GM19452 (cell line): ENCODE measurements around the gene GPC3.
"Not testable (repeated sequence)": the region's sequence is repeated elsewhere in the genome, so short reads cannot be mapped to it uniquely, and the experiment has no call there.

Source experiments
- ATAC-seq: cut with Tn5 transposase; IDR thresholded peaks from one replicate; pipeline ENCODE4 v1.9.1; 2021; ENCODE audit not compliant: unreplicated experiment

The GPC3 gene

DNA sequence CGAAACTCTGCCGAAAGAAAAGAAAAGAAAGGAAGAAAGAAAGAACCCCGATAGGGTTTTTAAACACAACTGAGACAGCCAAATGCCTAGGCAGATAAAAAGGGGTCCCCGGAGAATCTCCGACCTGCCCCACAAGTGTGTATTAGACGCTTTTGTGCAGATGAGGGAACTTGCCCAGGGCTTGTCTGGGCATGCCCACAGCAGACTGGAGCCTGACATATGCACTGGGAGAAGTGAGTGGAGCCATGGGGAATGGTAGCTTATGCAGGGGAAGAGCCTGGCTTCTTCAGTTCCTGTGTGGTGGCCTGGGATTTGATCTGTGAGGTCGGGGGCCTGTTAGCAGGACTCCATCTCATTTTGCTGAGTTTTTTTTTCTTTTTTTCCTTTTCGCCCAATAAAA, 199.0 kb downstream of the GPC3 start:
- ATAC-seq = no peak

DNA sequence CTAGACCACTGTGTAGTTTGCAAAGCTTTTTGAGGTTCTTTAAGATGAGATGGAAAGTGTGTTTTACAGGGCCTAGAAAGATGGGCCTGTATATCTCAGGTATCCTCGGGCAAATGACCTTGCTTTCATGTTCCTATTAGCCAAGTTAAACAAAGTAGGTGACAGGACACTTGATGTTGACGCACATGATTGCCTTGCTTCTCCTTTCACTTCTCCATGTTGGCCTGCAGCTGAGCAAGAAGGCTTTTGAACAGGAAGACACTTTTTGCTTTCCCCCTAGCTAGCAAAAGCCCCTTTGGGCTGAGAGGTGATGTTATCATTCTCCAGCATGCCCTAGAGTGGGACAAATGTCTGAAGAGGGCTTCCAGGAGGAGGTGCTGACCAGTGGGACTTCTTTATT, 202.1 kb downstream of the GPC3 start:
- ATAC-seq = peak; percentile 67

DNA sequence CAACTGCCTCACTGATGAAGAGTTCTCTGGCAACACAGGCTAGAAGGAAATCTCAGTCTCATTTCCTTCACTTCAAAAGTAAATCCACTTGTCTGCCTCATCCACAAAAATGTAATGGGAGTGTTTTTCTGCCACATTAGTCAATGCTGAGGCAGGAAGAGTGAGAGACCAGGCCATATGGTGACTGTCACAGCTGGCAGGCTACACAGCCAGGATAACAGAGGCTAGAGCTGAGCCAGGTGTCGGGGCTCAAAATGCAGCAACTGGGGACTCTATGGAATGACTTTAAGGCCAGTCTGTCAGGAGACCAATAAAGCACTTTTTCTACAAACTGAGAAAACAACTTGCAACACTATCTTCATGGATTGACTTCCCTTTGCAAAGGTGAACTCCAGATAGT, 204.2 kb downstream of the GPC3 start:
- ATAC-seq = no peak

DNA sequence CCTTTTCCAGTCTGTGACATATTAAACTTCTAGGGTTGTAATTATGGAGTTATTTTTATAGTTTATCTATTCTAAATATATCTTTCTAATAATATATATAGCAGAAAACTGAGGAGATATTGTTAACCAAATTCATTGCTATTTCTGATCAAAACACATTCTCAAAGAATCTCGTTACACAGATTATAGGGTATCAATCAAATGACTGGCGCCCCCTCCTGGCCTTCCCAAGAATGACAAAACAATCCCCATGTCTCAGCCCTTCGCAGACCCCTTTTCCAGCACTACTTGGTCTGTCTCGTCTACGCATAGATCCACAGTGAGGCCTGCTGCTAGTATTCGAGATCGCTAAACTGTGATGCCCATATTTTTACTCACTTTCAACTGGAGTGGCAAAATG, 209.3 kb downstream of the GPC3 start:
- ATAC-seq = no peak

GRCh38 chrX:133774807-133775206, 210.6 kb downstream of the GPC3 start:
- no peak for ATAC-seq

DNA sequence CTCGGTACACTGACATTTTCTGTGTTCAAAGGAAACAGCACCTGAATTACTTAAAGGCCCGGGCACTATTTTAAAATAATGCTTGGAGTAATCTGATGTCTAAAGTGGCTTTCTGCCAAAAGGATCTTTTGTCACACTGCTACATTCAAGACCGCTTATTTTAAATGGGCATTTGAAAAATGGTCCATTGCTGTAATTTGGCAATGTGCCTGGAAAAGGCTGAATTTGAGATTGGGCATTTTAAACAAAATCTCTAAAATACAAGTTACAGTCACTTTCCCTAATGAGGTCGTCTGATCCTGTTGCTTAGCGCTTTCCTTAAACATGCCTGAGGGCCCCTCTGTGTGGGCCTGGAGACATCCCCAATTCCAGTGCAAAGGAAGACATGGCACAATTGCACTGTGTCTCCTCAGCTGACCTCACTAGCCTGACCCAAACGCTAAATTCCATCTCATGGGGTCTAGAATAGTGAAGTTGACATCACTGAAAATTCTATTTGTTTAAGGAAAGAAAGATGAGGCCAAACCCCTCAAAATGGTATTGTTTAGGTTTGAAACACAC, 214.2 kb downstream of the GPC3 start:
- no peak for ATAC-seq

- ATAC-seq = not testable (repeated sequence)
These were observed 222.3 kb downstream of the GPC3 start for GRCh38 chrX:133762976-133763548.

GRCh38 chrX:133754657-133755056, 230.7 kb downstream of the GPC3 start:
- ATAC-seq = no peak

DNA sequence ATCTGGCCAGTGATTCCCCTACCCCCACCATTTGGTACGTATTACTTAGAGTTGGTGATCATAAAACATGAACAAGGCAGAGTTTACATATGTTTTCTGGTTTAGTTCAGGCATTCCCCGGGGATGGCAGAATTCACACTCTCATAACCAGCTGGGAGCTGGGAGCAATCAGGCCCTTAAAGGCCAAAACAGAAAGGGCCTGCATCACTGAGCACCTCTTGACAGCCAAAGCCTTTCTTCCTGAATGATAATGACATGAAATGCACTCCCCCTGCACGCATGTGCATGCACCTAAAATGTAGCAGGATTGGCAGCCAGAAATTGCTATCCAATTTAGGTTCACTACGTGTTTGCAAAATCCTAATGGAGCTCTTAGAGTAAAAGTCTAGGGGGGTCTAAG, 235.4 kb downstream of the GPC3 start:
- ATAC-seq = no peak

GRCh38 chrX:133749370-133749769, 236.0 kb downstream of the GPC3 start:
- ATAC-seq = no peak

DNA sequence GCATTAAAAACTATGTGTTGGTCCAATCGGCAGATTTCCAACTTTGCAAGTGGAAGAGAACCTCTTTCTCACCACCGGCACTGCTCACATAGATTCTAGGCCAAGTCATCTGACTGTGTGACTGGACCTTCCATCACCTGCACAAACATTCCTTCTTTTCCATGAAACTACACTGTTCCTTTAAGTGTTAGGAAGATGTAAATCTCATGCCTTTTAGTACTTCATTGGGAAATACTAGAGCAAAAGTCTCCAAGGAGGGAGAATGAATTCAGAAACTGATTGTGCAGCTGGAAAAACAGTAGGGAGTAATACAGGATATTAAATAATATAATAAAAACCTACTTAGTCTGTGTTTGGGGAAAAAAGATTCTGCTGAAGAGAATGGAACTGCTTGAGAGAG, 238.2 kb downstream of the GPC3 start:
- no peak for ATAC-seq

- no peak for ATAC-seq
These were observed 238.8 kb downstream of the GPC3 start for GRCh38 chrX:133746593-133746992.

DNA sequence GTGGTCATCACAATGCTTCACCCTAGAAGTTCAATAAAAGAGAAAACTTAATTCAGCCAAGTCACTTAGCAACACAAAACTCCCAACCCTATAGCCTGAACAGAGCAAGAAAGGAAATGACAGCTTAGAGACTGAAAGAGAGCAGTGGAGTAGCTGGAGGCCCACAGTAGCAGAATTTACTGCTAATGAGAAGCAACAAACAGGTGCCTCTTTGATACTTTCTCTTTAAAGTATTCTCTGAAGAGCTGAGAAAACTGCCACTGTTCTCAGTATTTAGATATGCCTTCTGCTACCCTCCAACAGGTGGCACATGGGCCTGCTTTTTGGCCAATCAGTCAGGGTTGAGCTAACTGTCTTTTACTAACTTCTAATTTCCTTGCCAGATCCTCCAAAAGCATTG, 240.0 kb downstream of the GPC3 start:
- peak; percentile 71 for ATAC-seq

GRCh38 chrX:133742602-133743305, 242.6 kb downstream of the GPC3 start:
- ATAC-seq = no peak

- ATAC-seq = no peak
These were observed 244.1 kb downstream of the GPC3 start for GRCh38 chrX:133741303-133741702.

DNA sequence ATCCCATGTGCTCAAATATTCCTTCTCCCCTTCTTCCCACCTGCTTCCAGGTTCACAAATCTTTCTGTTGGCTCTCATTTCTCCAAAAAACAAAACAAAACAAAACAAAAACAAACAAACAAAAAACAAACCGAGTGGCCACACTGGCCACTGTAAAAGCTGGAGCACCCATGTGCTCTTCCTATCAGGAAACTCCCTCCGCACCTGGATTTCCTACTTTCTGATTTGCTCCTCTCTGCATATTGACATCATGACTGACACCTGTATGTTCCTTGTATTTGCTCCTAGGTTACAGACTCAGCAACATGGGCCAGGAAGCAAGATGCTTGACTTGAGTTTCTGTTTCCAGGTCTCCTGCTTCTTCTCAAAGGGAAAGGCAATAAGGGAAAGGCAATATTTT, 258.8 kb downstream of the GPC3 start:
- no peak for ATAC-seq

GRCh38 chrX:133726211-133726630, 259.2 kb downstream of the GPC3 start:
- ATAC-seq = no peak

DNA sequence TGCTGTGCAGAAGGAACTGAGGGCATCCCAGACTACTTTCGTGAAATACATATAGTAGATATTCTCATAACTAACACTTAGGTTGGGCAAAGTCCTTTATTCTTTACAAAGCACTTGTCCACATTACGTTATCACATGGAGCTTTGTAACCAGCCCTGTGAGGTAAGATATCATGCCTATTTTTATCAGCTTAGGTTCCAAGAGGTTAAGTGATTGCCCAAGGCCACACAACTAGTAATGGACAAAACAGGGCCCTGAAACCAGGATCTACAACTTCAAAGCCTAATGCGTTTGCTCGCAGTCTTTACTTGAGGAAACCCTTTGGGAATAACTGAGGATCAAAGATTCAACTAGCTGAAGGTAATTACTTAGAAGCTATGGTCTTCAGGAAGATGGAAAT, 261.5 kb downstream of the GPC3 start:
- no peak for ATAC-seq

DNA sequence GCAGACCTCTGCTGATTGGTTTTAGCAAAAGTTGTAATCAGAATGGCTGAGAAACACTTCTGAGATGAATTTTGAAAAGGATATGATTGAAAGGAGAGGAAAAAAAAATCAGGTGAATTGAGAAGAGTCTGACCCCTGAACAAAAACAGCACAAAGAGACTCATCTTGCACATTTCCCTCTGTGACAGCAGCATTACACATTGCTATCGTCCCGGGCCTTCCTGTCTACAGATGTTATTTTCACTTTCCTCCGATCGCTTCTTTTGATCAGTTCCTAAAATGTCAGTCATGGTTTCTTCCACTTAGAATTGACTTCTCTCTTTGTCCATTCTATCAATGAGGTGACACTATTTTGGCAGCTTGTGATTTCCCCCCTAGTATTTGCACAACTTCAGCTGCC, 262.6 kb downstream of the GPC3 start:
- no peak for ATAC-seq

DNA sequence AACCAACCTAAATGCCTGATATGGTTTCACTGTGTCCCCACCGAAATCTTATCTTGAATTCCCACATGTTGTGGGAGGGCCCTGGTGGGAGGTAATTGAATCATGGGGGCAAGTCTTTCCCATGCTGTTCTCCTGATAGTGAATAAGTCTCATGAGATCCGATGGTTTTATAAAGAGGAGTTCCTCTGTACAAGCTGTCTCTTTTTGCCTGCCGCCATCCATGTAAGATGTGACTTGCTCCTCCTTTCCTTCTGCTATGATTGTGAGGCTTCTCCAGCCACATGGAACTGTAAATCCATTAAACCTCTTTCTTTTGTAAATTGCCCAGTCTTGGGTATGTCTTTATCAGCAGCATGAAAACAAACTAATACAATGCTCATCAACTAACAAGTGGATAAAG, 265.1 kb downstream of the GPC3 start:
- not testable (repeated sequence) for ATAC-seq

- no peak for ATAC-seq
These were observed 269.7 kb downstream of the GPC3 start for GRCh38 chrX:133715715-133716114.

- no peak for ATAC-seq
These were observed 275.9 kb downstream of the GPC3 start for GRCh38 chrX:133709501-133709900.

DNA sequence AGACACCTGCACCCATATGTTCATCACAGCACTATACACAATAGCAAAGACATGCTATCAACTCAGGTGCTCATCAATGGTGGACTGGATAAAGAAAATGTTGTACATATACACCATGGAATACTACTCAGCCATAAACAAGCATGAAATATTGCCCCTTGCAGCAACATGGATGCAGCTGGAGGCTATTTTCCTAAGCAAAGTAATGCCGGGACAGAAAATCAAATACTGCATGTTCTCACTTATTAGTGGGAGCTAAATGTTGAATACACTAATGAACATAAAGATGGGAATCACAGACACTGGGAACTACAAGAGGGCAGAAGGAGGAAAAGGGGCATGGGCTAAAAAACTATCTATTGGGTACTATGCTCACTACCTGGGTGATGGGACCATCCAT, 278.5 kb downstream of the GPC3 start:
- no peak for ATAC-seq
